K562 (cell line): ENCODE data around the gene DLK2.

ENCODE experiments used
- CTCF ChIP-seq, 3 experiments: IDR thresholded peaks in 2 of 3; conservative IDR thresholded peaks in 1 of 3; 2 replicates each; pipeline ENCODE4 v1.5.1; 2011 to 2012; ENCODE audit warnings: low read length in 3 of 3, mild to moderate bottlenecking in 3 of 3, control low read depth in 2 of 3, improper control_type of control experiment in 1 of 3, inconsistent platforms in 1 of 3, low read depth in 1 of 3, mixed read lengths in 1 of 3, moderate library complexity in 1 of 3; ENCODE audit not compliant: insufficient read depth in 2 of 3
- EZH2 ChIP-seq: IDR thresholded peaks from 2 replicates; pipeline ENCODE4 v1.6.1; 2012; ENCODE audit warnings: low read depth, mild to moderate bottlenecking, inconsistent platforms, low read length, borderline replicate concordance
- FOXJ3 ChIP-seq: sonication (generic); formaldehyde crosslinking; IDR thresholded peaks from 2 replicates; pipeline ENCODE4 v1.4.0; 2020; ENCODE audit warnings: mild to moderate bottlenecking, missing genetic modification reagents
- ZNF232 ChIP-seq: sonication (generic); formaldehyde crosslinking; IDR thresholded peaks from 2 replicates; pipeline ENCODE4 v1.8.0; 2022; ENCODE audit warnings: mild to moderate bottlenecking, missing genetic modification reagents
- ZZZ3 ChIP-seq: fragments of 450-650 bp; IDR thresholded peaks from 2 replicates; pipeline ENCODE4 v1.6.1; 2016; ENCODE audit warnings: antibody characterized with exemption, mild to moderate bottlenecking, moderate library complexity

DNA sequence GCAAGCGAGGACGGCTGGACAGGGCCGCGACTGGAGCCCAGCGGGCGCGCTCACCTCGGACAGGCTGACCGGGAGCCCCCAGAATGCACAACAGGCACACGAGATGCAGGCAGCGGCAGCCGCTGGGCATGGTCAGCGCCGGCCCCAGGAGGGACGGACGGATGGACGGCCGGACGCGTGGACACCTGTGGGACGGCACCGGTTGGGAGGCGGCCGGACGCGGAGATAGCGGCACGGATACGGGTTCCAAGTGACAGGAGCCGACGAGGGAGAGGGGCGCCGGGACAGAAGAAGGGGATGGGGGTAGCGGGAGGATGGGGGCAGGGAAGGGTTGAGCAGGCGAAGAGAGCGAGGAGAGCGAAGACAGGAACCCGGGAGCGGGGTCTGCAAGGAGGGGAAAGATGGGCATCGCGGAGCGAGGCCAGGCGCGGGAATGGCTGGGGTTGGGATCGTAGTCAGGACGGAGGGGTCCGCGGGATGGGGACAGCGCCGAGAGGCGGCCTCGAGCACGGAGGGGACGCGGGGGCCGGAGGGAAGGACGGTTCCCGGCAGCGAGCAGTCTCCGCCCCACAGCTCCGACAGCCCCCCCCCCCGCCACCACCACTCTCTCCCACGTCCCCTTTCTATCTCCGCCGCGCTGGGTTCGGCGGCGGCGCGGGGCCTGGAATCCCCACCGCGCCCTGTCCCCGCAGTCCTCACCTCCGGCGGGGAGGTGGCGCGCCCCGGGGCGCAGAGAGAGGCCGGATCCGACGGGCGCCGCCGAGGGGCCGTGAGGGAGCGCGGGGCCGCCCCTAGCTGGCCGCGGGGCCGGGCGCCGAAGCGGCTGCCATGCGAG lies 435 bp downstream of the DLK2 start:
- TF ChIP-seq CTCF (IDR thresholded peaks at IDR 0.05 in 2 of 3, conservative IDR thresholded peaks at IDR 0.05 in 1 of 3; ENCODE audit: insufficient read depth in 2 of 3, low read depth in 1 of 3, low read length in 3 of 3) (no peak; a peak in 1 of 6 replicates), EZH2 (no peak), ZNF232 (no peak), FOXJ3 (CRISPR knock-in tag) (no peak), ZZZ3 (no peak)
